CD4-positive, alpha-beta T cell treated with Interferon alpha-2 for 1 hour (primary cell): ENCODE results near the gene DPYD.

ENCODE experiments used
- DNase-seq, 2 donors: peaks; one replicate each; pipeline ENCODE4 v3.0.0-alpha.2; 2020 to 2022

The DPYD gene

DNA sequence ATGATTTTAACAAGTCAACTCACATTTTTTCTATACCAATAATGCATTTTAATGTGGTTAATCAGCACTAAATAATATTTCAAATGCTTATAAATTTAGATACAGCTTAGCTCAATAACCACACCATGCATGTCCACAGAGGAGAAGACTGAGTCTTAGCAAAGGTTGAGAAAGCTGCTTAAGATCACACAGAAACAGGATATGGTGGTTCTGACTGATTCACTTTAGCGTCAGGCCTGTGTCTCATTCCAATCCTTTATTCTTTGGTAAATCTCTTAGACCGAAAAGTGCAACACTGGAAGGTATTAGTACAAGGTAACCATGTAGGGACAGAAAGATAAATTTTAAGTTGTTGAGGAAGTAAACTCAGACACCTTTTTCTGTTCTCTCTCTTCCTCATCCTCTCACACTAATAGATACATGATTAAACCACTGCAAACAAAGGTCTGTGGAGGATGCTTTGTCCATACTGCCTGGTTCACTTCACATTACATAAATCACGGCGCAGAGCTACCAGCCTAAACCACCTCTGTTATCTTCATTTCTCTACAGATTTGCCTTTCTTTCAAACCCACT is 139.0 kb downstream of the DPYD start:
- no peak for DNase-seq

DNA sequence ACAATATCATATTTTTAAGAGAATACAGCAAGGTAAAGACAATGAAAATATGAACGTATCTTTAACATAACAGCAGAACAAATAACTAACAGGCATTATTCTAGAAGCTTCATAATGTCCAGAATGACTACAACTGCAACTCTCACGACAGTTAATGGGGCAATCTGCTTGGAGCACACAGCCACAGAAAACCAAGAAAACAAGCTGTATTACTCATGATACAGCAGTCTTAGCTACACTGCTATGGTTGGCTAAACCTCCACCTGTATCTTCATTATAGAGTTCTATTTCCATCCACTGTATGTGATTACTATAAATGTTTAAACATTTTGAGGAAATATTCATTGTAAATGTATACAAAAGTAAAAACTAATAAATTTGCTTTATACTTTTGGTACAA is 139.9 kb downstream of the DPYD start:
- no peak for DNase-seq

DNA sequence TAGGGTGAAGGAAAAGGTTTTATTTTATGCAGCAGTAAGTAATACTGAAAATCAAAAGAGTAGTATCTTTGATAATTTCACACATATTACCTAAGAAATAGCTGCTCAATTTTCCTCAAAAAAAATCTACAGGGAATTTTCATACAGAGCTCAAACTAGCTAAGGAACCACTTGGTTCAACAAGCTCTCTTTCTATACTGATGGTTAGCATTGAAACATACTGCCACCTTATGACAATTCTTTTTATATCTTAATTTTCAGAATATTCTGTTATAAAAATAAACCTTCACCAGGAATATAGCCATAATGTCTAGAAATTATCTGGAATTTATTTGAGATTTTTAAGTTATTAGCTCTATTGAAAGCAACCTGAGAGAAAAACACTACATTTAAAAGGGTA is 142.1 kb downstream of the DPYD start:
- DNase-seq: no peak

DNA sequence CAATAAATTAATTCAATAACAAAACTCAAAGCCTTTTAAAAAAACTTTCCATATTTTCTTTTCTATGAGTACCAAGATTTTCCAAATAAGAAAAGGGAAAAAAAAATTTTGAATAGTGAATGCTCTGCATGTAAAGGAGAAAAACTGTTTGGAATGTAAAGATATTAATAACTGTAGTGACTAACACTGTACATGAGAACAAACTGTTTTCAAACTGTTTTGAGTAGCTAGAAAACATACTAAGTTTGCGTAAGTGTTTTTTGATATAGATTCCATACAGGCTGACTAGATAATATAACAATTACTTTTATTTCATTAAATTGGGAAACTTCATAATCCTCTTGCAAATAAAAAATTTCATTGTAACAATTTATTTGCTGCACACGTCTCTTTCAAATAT is 150.5 kb downstream of the DPYD start:
- DNase-seq: no peak

DNA sequence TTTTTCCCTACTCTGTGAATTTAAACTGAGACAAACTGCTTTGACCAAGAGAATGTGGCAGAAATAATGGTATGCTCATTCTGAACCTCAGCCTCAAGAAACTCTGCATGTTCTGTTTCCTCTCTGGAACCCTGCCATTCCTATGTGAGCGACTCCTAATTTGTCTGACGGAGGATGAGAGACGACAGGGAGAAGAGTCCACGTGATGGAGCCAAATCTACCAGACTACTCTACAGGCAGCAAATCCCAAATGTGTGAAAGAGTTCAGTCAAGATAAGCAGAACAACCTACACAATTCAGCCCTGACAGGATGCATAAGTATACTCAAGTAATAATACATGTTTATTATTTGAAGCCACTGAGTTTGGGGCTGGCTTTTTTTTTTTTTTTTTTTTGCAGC is 153.5 kb downstream of the DPYD start:
- DNase-seq: no peak

DNA sequence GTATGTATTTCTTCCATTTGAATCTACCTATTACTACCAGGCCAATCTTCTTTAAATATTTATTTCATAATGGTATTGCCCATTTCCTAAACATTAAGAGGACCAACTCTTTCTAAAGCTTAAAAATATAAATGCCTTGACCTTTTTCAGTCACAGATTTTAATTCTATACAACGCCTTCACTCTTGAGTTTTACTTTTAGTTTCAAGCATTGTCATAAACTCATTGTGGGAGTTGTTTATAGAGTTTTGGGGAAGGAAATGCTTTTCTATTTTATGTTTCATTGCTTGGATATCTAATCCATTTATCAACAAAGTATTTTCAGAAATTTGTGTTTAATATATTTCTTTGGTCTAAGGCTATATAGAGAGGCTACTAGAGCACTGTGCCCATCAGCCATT is 155.8 kb downstream of the DPYD start:
- no peak for DNase-seq

DNA sequence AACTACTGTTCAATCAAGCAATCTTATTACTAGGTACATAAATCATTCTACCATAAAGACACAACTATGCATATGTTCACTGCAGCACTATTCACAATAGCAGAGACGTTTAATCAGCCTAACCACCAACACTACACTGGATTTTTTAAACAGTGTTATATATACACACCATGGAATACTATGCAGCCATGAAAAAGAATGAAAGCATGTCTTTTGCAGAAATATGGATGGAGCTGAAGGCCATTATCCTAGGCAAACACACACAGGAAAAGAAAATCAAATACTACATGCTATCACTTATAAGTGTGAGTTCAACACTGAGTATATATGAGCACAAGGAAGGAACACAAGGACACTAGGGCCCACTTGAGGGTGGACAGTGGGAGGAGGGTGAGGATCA is 159.2 kb downstream of the DPYD start:
- no peak for DNase-seq

DNA sequence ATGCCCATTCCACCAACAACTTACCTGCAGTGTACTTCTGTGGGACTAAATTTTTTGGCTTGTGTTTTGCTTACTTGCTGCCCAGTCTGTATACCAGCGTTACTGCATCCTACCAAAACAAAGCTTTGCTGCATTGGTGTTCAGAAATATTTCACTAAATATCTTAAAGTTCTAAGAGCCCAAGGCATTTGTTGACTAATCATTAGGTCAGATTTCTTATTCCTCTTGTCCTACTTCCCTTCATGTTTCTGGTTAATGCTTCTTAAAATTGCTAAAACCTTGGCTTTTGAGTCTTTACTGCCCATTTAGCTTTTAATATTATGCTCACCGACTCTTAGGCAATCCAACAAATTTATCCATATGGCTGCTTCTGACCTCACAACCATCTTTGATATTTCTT is 161.8 kb downstream of the DPYD start:
- no peak for DNase-seq

DNA sequence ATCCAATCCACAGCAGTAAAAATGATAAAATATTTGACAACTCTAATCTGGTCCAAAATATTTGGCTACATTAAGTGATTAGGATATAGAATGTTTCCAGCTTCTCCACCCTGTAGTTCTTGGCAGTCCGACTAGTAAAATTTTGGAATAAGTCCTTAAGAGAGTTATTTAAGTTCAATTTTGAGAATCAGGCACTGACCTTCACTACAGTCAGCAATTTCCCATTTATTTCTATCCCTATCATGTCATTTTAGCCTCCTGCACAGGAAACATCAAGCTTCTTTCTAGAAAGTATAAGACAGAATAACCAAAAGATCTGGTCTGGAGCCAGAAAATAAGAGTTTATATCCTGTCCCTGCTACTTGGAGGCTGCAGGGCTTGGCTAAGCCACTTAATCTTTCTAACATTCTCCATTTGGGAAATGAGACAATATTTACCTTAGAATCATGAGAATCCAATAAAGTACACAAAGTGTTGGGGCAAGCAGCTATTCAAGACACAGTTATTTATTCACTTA is 162.2 kb downstream of the DPYD start:
- no peak for DNase-seq

DNA sequence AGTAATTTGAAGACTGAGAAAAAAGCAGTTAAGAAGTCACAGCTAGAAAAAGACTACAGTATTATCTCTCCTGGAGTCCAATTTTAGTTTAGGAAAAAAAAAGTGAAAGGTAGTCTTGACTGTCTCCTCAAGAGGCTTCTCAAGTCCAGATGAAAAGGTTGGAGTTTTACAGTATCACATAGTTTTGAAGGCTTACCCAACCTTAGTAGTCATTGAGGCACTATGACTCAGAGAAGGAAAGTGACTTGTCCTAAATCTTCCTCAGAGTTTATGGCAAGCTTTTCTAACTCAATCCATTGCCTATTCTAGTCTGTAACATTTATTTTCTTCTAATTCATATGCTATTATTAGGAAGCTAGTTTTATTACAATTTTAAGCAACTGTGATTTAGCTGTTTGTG is 174.9 kb downstream of the DPYD start:
- DNase-seq: no peak

DNA sequence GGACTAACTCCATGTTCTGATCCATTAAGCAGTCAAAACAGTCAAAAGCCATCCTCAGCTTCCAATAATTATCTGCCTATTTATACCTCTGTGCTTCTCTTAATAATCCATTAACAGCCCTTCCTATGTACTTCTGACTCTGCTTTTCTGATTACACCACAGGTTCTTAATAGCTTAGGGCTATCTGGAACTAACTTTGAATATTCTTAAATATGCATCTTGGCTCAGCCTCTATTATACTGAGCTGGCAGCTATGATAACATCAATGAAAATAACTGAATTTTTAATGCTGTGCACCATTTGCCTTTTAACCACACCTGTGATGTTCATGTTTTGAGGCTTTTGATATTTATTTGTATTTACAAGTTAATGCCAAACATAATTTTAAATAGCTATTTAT is 175.9 kb downstream of the DPYD start:
- no peak for DNase-seq

DNA sequence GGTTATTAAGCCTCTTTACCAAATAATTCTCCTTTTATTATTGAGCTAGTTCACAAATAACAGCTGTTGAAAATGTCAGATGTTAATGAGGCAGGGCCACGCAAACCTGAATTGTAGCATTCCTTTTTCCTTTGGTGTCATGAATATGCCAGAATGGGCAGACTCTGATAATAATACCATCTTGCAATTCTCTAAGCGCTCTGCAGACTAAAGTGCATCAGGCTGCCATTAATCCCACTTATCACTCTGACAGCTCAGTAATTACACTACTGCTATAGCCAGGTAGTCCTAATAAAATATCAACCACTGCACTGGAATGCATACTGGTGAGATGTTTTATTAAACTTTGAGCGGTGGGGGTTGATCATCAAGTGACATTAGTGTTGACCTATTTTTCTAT is 177.7 kb downstream of the DPYD start:
- DNase-seq: no peak

DNA sequence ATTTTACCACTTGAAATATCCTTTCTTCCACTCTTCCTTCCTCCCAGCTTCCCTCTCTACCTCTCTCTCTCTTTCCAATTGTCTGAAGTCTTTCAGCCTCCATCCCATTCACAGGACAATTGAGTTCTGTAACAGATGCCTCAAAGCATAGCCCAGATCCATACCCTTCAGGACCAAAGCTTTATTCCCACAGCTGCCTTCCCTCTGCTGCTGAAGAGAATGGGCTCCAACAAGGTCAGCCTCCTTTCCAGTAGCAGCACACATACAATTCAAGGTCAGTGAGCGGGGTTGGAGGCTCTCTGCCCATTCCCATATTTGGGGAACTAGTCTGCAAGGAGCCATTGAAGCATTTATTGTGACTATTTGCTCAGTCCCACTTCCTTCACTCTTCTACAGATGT is 179.9 kb downstream of the DPYD start:
- DNase-seq: no peak

DNA sequence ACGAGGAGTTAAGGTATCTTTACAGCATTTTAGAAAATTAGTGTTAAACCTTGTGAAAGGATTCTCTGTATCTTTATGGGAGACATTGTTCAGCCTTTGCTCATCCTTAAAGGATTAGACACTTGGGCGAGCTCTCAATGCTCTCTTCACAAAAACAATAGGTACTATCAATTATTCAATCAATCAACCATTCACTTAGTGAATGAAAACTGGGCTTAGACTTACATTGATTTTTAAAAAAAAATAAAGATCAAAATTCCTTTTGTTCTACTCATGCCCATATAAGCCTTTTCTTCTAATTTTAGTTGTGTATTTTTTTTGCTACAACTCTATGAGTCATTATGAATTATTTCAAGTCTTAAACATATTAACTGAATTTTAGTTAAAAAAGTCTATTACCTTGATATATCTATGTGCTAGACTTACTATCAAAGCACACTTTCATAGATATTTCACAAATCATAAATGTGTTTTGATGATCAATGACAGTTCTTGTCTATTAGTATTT is 181.2 kb downstream of the DPYD start:
- DNase-seq: no peak

DNA sequence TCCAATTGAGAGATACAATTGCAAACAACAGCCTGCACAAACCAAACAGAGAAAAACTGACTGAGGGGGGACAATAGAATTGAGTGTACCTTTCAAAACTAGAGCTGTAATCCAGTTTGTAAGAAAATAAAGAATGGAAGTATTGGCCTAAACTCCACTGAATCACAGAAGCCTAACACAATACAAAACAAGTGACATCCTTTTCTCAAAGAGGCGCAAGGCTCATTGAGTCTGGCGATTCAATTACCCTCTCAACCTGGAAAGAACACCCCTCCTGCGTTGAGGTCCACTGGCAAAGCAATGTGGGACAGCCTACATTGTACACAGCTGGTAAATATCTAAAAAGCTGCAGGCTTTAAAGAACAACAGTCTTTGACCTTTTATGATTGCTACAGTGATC is 182.6 kb downstream of the DPYD start:
- no peak for DNase-seq

DNA sequence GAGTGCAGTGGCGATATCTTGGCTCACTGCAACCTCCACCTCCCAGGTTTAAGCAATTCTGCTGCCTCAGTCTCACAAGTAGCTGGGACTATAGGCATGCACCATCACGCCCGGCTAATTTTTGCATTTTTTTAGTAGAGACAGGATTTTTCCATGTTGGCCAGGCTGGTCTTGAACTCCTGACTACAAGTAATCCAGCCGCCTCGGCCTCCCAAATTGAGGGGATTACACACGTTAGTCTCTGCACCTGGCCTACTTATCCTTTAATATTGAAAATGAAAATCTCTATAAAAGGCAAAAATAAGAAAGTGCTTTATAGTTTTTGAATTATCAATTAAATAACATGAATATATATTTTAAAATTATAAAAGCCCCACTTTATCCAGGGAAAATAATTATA is 190.6 kb downstream of the DPYD start:
- DNase-seq: no peak

DNA sequence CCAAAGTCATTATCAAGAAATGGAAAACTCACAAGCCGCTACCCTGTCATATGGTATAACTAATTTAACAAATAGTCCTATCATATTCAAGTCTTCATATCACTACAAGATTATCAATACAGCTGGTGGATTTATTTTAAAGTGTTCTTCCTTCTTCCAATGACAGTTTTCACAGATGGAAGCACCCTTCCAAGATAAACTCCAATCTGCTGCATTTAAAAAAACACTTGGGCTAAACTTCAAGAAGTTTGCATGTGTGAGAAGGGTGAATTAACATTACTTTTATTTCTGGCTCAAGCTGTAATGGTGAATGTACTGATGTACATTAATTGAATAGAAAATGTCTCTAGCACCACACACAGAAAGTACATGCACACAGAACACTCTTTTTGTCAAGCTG is 192.4 kb downstream of the DPYD start:
- no peak for DNase-seq

DNA sequence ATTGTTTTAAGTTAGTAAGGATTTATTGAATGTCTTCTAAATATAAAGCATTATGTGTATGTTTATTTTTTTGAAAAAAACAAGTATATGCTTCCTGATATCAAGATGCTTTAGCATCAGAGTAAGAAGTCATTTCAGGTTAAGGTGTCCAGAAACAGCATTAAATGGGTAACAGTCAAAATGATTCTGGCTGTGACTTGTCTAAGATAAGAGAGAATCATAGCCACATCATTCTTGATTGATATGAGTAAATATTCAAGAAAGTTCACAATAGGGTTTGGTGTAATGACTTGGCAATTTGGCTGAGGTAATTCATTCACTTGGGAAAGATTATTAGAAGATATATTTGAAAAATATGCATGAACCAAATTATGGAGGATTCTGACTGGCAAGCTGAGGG is 193.8 kb downstream of the DPYD start:
- no peak for DNase-seq

DNA sequence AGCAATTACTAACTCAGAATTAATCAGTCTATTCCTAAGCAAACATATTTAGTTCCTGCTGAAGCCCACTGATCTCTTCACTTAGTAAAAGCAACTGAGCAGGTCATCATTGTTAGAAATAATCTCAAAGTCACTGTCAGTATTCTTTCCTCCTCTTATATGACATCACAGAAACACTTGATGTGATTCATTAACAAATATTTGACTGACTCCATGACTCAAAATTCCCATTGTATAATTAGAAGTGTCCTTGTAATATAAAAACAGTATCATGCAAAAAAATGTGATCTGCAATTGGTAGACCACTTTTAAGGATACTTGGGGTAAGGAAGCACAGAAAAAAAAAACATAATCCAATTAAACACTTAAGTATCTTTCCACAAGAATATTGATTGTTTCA is 194.4 kb downstream of the DPYD start:
- no peak for DNase-seq

DNA sequence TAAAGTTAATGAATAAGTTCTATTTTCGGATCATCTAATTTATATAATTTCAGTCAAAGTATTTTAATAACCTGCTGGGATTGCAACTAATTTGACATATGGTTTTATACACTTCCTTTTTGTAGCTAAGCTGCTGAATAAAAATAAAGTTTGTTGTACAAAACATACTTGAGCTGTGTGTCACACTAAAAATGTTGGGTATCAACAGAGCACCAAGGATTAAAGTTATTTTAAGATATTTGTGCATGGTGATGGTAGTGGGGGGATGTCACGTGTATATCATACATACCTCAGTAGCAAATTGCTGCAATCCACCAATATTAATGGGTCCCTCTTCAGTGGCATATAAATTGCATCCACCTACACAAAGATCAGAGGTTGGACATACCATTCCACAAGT is 199.6 kb downstream of the DPYD start:
- DNase-seq: no peak

DNA sequence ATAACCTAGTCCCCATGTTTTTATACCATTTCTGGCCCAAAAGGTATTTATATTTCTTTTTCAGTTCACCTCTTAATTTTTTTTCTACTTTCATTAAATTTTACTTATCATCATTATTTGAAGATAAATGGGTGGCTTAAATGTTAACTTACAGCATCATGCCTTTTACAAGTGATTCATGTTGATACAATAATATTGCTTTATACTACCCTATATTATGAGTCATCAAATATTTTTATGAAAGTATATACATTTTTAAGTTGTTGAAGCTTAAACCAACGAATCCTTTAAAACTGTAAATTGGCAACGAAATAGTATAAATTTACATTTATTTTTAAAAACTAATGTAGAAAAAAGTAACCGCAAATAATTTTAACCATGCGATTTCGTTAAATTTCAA is 207.9 kb downstream of the DPYD start:
- DNase-seq: no peak

DNA sequence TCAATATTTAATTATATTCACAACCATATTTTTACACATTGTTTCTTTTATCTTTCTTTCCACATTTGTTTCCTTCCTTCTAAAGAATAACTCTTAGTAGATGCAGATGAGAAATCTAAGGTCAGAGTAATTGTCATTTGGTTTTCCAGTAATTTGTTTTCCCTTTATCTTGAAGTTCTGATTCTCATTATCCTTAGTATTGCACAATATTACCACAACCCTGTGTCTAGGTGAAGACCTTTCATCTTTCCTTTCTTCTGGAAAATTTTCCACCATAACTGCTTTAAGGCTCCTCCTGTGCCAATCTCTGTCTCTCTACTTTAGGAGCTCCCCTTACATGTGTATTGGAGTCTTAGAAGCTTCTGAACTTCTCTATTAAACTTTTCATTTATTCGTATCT is 209.0 kb downstream of the DPYD start:
- DNase-seq: no peak

DNA sequence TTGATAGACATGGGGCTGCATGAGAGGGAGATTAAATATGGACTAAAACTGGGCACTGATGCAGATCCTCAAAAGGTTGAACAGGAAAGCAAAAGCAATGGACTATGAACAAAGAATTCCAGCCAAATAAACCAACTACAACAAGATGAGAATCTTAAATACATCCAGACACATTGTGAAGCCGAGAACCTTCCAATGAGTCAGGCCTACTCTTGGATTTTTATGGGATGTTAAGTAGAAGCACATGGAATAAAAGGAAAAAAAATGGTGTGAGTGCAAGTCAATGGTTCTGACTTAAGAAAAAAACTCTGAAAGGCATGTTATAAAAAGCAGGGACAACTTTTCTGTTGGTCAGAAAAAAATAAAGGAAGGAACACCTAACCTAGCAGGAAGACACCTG is 227.2 kb downstream of the DPYD start:
- DNase-seq: no peak

DNA sequence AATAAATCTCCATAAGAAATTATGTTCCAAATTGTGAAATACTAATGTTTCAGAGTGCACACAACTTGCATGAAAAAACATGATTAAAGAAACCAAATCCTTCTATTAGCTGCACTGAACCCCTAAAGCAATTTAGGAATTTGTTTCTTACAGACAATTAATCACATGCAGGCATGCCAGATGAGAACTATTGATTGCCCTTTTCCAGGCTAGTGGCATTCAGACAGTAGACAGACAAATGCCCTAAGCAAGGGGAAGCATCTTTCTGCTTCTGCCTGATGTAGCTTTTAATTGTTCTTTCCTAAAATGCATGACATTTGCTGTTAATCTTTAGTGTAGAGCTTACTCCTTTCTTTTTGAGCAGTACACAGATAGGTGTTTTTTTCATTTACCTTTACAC is 229.5 kb downstream of the DPYD start:
- DNase-seq: no peak

DNA sequence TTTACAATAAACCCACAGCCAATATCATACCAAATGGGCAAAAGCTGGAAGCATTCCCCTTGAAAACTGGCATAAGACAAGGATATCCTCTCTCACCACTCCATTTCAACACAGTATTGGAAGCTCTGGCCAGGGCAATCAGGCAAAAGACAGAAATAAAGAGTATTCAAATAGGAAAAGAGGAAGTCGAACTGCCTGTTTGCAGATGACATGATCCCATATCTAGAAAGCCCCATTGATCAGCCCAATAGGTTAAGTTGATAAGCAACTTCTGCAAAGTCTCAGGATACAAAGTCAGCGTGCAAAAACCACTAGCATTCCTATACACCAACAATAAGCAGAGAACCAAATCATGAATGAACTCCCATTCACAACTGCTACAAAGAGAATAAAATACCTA is 235.5 kb downstream of the DPYD start:
- DNase-seq: no peak

DNA sequence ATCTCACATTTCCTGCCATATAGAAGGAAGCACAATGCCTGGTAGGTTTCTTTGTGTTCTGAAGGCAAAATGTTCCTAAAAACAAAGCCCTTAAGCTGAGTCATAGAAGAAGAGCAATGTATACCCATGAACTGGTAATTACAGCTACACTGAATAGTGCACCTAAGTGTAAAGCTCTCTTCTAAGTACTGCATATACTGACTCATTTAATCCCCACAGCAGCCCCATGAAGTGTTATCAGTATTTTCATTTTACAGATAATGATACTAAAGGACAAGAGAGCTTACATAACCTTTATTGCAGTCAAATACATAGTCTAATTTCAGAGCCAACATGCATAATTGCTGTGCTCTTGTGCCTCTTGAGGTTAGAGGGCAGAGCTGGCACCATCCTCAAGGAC is 239.9 kb downstream of the DPYD start:
- DNase-seq: no peak
